GM18909 (cell line): ENCODE results near the gene ZIC2.

Experiments used
- ATAC-seq: cut with Tn5 transposase; IDR thresholded peaks from one replicate; pipeline ENCODE4 v1.9.1; 2021; ENCODE audit warnings: mild to moderate bottlenecking; ENCODE audit not compliant: unreplicated experiment, poor library complexity

The ZIC2 gene

DNA sequence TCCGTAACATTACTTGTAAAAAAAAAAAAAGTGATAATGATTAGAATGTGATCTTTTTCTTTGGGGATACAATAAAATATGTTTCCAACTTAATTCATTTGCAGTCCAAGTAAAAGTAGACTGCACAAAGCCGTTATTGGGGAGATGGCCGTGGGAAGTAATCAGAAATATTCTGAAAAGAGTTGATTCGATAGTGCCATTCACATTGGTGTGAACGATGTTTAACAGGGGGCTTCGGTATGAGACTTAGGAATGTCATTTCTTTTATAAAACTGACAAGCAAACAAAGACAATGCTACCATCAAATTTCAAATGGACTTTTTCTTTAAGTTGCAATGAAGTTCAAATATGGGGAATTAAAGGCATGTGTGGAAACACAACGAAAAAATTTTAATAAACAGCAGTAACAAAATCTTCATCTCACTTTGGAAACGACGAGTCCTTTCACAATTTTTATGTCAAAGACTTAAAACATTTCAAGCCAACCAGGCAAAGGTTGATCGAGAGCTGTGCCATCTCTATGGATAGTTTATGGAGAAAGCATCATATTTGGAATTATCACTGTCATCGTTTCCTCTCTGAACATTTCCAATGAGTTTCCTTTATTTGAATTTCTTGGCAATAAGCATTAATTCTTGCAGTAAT is 8.3 kb upstream of the ZIC2 start:
- ATAC-seq = no peak

DNA sequence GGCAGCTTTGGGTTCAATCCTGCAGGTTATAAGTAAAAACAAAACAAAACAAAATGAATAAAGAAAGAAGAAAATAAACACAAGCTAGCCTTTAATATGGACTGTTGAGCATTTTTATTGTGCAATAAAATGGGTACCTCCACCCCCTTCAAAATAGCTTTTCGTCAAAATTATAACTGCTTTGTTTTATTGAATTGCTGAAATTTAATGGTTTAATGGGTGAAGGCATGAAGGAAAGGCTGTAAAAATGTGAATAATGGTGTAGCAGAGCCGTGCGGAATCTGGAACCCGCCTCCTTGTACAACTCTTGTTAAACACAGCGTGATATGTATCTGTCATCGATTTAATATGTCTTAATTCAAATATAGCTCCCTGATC is 7.8 kb upstream of the ZIC2 start:
- no peak for ATAC-seq

DNA sequence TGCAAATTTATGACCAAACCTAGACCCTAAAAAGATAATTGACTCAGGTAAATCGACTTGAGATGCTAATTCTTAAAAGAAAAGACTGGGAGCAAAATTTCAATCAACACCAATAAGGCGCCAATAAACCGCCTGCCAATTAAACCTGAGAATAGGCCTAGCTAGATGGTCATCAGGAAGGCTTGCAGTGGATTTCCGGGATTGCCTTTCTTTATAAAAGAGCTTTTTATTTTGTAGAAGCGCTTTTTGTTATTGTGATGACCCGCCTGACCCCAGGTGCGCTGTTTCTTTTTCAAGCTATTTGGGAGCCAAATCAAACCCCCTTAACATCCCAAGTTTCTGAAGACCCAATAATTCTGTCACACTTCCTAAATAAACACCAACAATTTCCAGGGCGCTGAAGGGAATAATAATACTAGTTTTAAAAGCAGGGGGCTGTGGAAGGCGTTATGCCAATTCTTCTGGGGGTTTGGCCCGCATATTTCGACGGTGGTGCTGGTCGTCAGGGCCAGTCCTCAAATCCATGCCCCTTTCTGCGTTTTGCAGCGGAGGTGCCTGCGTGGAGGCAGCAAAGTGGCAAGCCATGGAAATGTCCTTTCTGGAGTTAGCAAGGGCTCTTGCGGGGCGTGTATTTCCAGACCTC is 7.2 kb upstream of the ZIC2 start:
- no peak for ATAC-seq

DNA sequence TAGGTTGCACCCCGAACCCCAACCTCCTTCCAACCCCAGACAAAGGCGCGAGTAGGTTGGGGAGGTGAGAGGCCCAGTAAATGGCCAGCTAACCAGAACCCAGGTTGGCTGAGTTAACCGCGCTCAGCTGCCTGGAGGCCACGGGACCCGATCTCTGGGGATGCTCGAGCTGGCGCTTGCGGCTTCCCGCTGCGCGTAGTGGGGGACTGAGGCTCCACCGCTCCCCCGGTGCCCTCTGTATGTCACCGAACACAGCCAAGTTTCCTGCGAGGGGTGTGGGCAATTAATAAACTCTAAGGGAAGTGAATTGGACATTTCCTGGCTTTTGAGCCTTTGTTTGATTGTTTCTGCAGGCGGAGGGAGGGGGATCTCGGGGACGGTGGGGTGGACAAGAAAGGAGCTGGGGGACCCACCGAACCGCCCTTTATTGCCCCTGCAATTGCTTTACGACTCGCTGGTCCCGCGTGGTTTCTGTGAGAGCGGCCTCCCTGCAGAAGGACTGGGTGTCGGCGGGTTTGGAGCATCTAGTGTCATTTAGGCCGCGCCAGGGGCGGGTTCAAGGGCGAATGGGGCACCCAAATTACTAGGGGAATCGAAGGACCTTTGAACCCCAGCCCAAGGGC is 6.5 kb upstream of the ZIC2 start:
- no peak for ATAC-seq

DNA sequence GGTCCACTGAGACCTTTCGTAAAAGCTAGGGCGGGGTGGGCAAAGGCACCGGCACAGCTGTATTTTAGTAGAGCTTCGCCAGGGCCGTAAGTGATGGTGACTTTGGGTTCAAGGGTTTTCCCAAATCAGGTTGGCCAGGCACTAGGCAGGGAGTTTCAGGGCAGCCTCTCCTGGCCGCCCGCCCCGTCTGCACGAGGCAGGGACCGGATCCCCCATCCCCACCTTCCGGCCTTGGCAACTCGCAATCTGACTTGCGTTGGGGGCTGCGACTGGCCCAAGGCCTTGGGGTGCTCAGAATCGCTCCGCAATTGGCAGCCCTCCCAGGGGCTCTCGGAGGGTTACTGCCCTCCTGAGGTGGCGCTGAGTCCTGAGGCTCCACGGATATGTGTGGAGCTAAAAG is 6.0 kb upstream of the ZIC2 start:
- no peak for ATAC-seq

DNA sequence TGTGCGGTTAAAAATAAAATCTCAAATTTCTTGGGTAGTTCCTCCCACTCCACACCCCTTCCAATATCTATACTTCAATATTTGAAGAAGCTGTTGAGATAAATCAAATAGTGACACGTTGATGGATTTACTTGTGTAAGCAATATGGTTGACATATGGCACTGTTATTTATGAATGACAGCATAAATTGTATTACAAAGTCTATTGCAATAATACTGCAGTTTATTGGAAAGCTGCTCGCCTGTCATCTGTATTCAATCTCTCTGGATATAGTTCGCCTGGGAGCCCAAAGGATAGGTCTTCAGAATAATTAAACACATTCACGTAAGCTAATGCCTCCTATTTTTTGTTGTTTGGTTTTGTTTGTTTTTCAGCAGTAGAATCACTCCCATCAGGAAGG is 5.0 kb upstream of the ZIC2 start:
- ATAC-seq = no peak

DNA sequence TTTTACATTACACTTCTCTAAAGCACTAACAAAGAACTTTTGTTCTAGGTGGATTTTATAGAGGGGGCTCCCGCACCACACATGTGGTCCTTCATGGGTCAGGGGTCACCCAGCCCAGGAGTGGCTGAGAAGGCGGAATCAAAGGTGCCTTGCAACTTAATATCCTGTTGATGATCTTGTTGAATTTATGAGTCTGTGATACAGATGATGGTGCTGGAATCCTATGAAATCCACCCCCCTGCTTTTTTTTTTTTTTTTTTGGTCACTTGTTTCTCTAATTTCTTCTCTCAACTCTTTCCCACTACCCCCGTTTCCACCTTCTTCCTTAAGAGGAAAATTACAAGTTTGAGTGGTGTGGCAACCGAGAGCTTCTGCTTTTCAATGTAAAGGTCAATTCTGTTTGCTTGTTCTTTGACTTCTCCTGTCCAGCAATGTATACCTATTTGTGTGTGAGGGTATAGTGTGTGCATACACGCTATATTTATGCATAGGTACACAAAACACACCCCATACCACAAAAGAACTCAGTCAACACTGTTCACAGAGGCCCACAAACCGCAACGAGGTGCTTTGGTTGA is 4.2 kb upstream of the ZIC2 start:
- no peak for ATAC-seq

DNA sequence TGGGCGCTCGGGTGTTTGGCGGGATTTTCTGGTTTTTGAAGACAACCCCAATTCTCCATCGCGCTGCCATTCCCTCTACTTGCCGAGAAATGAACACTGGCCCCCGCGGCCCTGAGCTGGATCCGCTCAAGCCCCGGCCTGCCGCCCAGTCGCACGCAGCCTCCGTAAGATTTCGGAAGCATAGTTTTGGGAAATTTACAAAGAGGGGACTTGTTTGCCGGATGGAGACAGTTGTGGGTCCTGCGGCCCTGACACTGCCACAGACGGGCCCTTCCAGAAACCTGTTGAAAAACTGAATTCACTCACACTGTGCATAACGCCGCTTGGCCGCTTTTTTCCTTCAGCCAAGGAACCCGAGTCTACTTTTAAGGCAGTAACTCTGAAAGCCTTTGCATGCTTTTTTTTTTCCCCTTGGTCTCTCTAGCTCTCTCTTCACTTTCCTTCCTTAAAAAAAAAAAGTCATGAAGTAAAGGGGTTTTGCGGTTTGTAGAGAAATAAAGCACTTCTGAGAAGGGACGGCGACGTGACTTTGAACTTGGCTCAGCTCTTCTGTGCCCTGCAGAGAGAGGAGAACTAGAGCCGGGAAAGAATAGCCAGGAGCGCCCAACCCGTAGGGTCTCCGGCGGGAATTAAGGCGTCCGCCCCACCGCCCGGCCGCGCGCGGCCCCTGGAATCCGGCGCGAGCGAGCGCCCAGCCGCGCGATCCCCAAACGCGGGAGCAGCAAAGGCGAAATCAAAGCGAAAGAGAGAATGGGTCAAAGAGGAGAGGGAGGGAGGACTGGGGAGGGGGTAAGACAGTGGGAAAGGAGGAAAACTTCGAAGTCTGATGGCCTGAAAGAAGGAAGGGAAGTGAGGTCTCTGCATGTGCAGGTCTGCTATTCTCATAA is 3.4 kb upstream of the ZIC2 start:
- no peak for ATAC-seq

DNA sequence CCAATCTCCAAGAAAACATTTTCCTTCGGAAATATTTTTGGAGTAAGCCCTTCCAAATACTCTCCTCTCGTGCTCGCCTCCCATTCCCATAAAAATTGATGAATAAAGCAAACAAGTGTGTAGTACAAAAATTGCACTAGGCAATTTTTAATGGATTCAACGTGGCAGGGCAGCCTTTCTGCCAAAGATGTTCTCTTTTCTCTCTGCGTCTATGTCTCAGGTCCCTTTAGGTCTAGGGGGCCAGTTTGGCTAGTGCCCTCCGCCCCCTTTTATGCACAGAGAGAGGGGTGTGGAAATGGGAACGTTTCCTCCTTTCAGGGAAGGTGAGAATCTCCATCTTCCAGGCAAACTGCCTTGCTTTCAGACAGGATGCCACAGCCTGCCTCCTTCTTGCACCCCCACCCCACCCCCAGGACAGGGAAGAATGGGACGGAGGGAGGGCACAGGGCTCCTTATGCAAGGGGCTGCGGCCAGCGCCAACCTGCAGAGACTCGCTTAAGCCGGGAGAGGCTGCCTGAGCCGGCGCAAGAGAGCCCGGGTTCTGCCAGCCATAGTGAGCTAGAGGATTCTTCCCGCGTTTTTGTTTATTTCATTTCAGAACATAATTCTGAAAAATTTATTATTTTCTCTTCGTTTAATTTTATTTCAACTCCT is 2.7 kb upstream of the ZIC2 start:
- no peak for ATAC-seq

DNA sequence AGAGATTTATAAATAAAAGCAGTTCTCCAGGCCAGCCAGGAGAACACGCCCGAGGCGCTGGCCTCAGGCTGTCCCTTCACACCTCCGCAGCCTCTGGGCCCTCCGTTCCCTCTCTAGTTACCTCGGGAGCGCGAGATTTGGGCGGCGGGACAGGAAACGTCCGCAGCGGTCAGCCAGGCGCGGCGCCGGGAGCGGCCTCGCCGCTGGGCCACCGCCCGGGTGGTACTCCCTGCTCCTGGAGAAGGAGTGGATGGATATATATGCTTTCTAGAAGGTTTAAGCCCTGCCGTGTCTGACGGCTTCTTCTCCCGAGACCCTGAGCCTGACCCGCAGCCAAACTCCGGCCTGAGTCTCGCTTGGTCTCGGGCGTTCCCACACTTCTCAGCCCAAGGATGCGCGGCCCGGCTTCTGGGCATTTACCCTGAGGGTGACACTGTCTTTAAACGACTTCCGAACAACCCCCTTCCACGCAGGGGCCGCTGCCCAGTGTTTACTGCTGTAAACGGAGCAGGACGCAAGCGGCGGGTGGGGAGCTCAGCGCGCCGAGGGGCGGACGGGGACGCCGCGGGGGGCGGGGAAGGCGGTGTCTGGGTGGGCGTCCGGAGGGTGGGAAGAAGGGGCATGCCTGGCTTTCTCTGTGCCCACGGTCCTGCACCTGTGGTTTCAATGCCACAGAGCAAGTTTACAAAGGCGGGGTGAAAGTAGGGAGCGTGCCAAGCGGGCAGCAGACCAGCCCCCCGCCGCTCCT is 2.0 kb upstream of the ZIC2 start:
- ATAC-seq = no peak

DNA sequence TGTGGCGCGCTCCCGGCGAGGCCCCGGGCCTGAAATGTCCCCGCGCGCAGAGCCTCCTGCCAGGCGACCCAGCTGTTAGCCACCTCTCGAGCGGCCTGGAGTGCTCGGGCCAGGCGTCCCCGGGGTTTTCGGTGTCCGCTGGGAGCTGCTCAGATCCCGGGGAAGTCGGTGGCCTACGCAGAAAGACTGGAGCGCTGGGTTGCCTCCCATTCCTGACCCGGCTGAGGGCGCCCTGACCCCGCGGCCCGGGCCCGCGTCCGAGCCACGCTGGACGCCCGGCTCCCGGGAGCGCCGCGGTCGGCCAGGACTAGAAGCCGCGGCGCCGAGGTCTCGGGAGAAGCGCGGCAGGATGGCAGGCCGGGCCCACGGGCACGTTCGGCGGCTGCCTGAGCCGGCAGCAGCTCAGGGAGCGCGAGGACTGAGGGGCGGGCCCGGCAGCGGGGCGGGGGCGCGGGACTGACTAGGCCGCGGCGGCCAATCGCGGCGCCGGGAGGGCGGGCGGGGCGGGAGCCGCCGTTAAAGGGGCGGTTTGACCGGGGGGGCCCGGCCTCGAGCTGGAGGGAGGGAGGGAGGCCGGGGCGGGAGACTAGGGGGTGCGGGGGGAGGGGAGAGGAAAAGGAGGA is 1.3 kb upstream of the ZIC2 start:
- ATAC-seq = peak; percentile 64

DNA sequence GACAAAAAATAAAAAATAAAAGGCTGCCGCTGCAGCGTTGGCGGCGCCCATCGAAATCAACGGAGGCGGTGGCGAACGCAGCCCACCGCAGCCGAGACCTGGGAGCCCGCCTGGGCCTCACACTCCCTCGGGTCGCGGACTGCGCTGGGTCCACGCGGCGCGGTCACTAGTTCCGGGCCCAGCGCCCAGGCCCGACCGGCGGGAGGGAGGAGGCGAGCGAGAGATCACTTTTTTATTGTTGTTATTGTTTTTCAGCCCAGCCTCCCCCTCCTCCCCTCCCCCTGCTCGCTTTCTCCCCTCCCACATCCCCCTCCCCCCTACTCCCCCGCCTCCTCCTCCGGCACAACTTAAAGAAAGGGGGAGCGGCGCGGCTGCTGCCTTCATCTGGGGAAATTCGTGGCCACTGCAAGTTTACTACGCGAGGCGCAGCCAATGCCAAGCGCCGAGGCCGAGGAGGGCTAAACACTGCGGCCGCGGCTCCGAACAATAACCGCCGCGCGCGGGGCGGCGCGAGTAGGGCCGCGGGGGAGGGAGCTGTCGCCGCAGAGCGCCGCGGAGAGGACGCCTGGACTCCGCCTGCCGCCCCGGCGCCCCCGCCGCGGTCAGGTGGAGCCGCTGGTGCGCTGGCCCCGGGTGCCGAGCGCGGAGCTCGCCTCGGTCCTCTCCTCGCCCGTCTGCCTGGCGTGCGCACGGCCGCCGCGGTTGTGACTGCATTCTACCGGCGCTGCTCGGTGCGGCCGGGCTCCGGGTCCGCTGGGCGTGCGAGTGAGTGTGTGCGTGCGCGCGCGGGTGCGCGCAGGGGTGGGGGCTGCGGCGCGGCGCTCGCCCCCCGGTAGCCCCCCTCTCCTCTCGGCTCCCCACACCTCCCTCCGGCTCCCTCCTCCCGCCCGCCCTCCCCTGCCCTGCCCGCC is 505 bp upstream of the ZIC2 start:
- peak; percentile 46 for ATAC-seq

DNA sequence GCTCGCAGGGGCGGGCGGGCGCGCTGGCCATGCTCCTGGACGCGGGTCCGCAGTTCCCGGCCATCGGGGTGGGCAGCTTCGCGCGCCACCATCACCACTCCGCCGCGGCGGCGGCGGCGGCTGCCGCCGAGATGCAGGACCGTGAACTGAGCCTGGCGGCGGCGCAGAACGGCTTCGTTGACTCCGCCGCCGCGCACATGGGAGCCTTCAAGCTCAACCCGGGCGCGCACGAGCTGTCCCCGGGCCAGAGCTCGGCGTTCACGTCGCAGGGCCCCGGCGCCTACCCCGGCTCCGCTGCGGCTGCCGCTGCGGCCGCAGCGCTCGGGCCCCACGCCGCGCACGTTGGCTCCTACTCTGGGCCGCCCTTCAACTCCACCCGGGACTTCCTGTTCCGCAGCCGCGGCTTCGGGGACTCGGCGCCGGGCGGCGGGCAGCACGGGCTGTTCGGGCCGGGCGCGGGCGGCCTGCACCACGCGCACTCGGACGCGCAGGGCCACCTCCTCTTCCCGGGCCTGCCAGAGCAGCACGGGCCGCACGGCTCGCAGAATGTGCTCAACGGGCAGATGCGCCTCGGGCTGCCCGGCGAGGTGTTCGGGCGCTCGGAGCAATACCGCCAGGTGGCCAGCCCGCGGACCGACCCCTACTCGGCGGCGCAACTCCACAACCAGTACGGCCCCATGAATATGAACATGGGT is 599 bp downstream of the ZIC2 start:
- no peak for ATAC-seq

DNA sequence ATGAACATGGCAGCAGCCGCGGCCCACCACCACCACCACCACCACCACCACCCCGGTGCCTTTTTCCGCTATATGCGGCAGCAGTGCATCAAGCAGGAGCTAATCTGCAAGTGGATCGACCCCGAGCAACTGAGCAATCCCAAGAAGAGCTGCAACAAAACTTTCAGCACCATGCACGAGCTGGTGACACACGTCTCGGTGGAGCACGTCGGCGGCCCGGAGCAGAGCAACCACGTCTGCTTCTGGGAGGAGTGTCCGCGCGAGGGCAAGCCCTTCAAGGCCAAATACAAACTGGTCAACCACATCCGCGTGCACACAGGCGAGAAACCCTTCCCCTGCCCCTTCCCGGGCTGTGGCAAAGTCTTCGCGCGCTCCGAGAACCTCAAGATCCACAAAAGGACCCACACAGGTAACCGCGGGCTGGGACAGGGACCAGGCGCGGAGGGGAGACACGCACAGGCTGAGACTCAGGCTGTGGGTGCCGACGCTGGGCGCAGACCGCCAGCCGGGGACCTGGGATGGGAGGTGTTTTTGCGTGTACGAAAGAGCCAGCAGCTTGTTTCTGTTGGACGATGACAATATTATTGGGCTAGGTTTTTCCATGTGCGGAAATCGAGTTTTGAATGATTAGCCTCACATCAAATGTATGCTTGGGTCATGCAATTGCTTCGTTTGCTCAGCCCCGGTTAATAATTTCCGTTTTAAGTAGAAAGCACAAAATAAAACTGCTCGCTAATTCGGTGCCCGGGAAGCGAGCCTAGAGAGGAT is 1.3 kb downstream of the ZIC2 start:
- no peak for ATAC-seq

DNA sequence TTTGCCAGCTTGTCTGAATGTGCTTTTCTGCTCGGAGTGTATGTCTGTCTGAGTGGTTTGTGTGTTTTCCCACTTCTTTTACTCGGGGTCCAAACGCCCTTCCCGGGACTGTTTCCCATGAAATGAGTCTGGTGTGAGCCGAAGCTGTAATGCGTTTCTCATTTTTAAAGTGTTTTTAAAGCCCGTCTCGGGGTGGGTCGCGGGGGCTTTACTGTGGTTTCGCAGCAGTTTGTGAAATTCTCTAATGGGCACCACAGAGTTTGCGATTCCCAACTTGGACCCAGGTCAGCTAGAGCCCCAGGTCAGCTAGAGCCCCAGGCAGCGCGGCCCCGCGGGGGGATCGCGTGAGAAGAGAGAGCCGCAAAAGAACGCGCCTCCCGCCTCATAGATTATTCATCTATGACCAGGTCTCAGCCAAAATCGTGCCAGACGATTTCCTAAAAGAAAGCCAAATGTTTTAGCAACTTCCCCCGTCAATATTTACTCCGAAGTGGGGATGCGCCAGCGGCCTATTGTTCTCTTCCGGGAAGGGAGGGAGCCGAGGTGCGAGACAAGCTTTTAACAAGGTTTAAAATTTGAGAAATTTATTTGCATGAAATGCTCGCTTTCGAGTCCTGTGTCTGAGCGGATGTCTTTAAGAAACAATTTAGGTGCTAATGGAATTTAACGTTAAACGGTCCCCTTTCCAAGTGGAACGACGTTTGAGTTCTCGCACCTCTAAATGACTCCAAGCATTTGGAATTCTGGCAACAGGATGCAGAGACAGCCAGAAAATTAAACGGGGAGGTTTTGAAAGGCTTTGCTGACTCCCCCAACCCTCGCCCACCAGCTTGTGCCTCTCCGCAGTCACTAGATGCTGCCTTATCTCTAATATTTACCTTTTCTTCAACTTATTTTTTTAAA is 2.2 kb downstream of the ZIC2 start:
- no peak for ATAC-seq
